ENCODE data around the gene DNAH3. TPM values are rescaled to one million over a fixed set of nuclear protein-coding genes. Genes with fewer than 3 reads are reported as not detected.

DNAH3 gene
- total and polyA plus RNA-seq, 2 of the 8 experiments (the other 6 are each of a cell fraction or from before 2014, with no cell fraction given), result 0.57 to 0.71 TPM

- TF ChIP-seq CTCF (IDR thresholded peaks at IDR 0.05; ENCODE audit: control extremely low read depth in 1 of 3, insufficient read depth in 1 of 3, low read depth in 1 of 3, low read length in 3 of 3) (no peak), HDAC6 (IDR thresholded peaks at IDR 0.05; ENCODE audit: low read depth, low read length) (no peak)
Observed at GRCh38 chr16:21189311-21189710, 38.7 kb upstream of the DNAH3 start (continued).

Measured in H1 (cell line).